H9 (cell line): ENCODE measurements around the gene PET100. TPM values are rescaled to one million over a fixed set of nuclear protein-coding genes. Genes with fewer than 3 reads are reported as not detected.

Experiments used
- DNase-seq: peaks from one replicate; pipeline ENCODE4 v3.0.0-alpha.2; 2017
- H2AFZ ChIP-seq: one replicate; pipeline ENCODE4 v1.6.1; 2013; ENCODE audit warnings: mild to moderate bottlenecking, low read length, control low read depth, moderate library complexity
- H2AK5ac ChIP-seq: 2 replicates; pipeline ENCODE4 v1.6.1; 2013; ENCODE audit warnings: low read length, control low read depth, mixed read lengths; ENCODE audit not compliant: insufficient read length
- H2BK120ac ChIP-seq: one replicate; pipeline ENCODE4 v1.6.1; 2013; ENCODE audit warnings: low read depth, mild to moderate bottlenecking, low read length, control low read depth, inconsistent platforms; ENCODE audit not compliant: poor library complexity, severe bottlenecking
- H2BK12ac ChIP-seq: 2 replicates; pipeline ENCODE4 v1.6.1; 2013; ENCODE audit warnings: low read length, control low read depth, mixed read lengths, low read depth; ENCODE audit not compliant: insufficient read length
- H2BK15ac ChIP-seq: 2 replicates; pipeline ENCODE4 v1.6.1; 2013; ENCODE audit warnings: low read depth, low read length, control low read depth
- H2BK20ac ChIP-seq: one replicate; pipeline ENCODE4 v1.6.1; 2013; ENCODE audit warnings: low read depth, mild to moderate bottlenecking, low read length, control low read depth, inconsistent platforms; ENCODE audit not compliant: poor library complexity, severe bottlenecking
- H2BK5ac ChIP-seq: 2 replicates; pipeline ENCODE4 v1.6.1; 2013; ENCODE audit warnings: low read length, control low read depth, mixed read lengths; ENCODE audit not compliant: insufficient read length
- H3K14ac ChIP-seq: 2 replicates; pipeline ENCODE4 v1.6.1; 2013; ENCODE audit warnings: low read length, control low read depth; ENCODE audit not compliant: insufficient read depth
- H3K18ac ChIP-seq: 2 replicates; pipeline ENCODE4 v1.6.1; 2013; ENCODE audit warnings: low read depth, mild to moderate bottlenecking, mixed read lengths, low read length, control low read depth; ENCODE audit not compliant: insufficient read length
- H3K23ac ChIP-seq: 2 replicates; pipeline ENCODE4 v1.6.1; 2013; ENCODE audit warnings: low read length, control low read depth, mixed read lengths, low read depth; ENCODE audit not compliant: insufficient read length
- H3K23me2 ChIP-seq: 2 replicates; pipeline ENCODE4 v1.6.1; 2013; ENCODE audit warnings: low read depth, mild to moderate bottlenecking, mixed read lengths, low read length, control low read depth; ENCODE audit not compliant: insufficient read length, poor library complexity, severe bottlenecking
- H3K27ac ChIP-seq: 2 replicates; pipeline ENCODE4 v1.5.1; 2013; ENCODE audit warnings: low read length, control low read depth, mixed read lengths, low read depth; ENCODE audit not compliant: insufficient read length
- H3K27me3 ChIP-seq: 2 replicates; pipeline ENCODE4 v1.6.1; 2013; ENCODE audit warnings: low read length, control low read depth, inconsistent platforms; ENCODE audit not compliant: insufficient read depth
- H3K4ac ChIP-seq: 2 replicates; pipeline ENCODE4 v1.6.1; 2013; ENCODE audit warnings: low read depth, mild to moderate bottlenecking, control low read depth, inconsistent platforms, low read length, moderate library complexity
- H3K4me1 ChIP-seq: 2 replicates; pipeline ENCODE4 v1.6.1; 2013; ENCODE audit warnings: low read length, control low read depth, inconsistent platforms; ENCODE audit not compliant: insufficient read depth
- H3K4me2 ChIP-seq: 2 replicates; pipeline ENCODE4 v1.6.1; 2013; ENCODE audit warnings: low read length, control low read depth, mixed read lengths; ENCODE audit not compliant: insufficient read length, insufficient read depth
- H3K56ac ChIP-seq: 2 replicates; pipeline ENCODE4 v1.6.1; 2013; ENCODE audit warnings: low read depth, mild to moderate bottlenecking, mixed read lengths, low read length, control low read depth; ENCODE audit not compliant: insufficient read length
- H3K79me1 ChIP-seq: 2 replicates; pipeline ENCODE4 v1.6.1; 2013; ENCODE audit warnings: low read depth, mild to moderate bottlenecking, moderate library complexity, low read length, control low read depth, inconsistent platforms; ENCODE audit not compliant: insufficient read depth, poor library complexity, severe bottlenecking
- H3K79me2 ChIP-seq: 2 replicates; pipeline ENCODE4 v1.6.1; 2013; ENCODE audit warnings: low read length, control low read depth, inconsistent platforms; ENCODE audit not compliant: insufficient read depth
- H3K9ac ChIP-seq: 2 replicates; pipeline ENCODE4 v1.6.1; 2013; ENCODE audit warnings: low read length, control low read depth, mixed read lengths; ENCODE audit not compliant: insufficient read length; ENCODE audit errors: extremely low read depth
- H3K9me3 ChIP-seq: one replicate; pipeline ENCODE4 v1.6.1; 2013; ENCODE audit warnings: low read depth, low read length, inconsistent platforms; ENCODE audit not compliant: control insufficient read depth
- H3T11ph ChIP-seq: one replicate; pipeline ENCODE4 v1.6.1; 2013; ENCODE audit warnings: mild to moderate bottlenecking, low read length, control low read depth, inconsistent platforms
- H4K20me1 ChIP-seq: one replicate; pipeline ENCODE4 v1.6.1; 2013; ENCODE audit not compliant: control insufficient read depth, insufficient read length, insufficient read depth
- H4K5ac ChIP-seq: 2 replicates; pipeline ENCODE4 v1.6.1; 2013; ENCODE audit warnings: low read depth, mild to moderate bottlenecking, mixed read lengths, low read length, control low read depth; ENCODE audit not compliant: insufficient read length
- H4K8ac ChIP-seq: replicated peaks from 2 replicates; pipeline ENCODE4 v1.6.1; 2013; ENCODE audit warnings: low read length, control low read depth, mixed read lengths, low read depth; ENCODE audit not compliant: insufficient read length
- H4K91ac ChIP-seq: 2 replicates; pipeline ENCODE4 v1.6.1; 2013; ENCODE audit warnings: low read depth, mild to moderate bottlenecking, moderate library complexity, mixed read lengths, low read length, control low read depth; ENCODE audit not compliant: insufficient read length
- H3K27ac Mint-ChIP-seq, 3 experiments: 2 replicates in 2 of 3; 3 replicates in 1 of 3; pipeline ENCODE4 v1.8.0; 2020 to 2021; ENCODE audit warnings: mixed read lengths in 3 of 3, mild to moderate bottlenecking in 1 of 3, moderate library complexity in 1 of 3
- H3K27me3 Mint-ChIP-seq: 2 replicates; pipeline ENCODE4 v1.8.0; 2021; ENCODE audit warnings: low read depth, mild to moderate bottlenecking, moderate library complexity, mixed read lengths
- H3K36me3 Mint-ChIP-seq, 3 experiments: 2 replicates in 2 of 3; 3 replicates in 1 of 3; pipeline ENCODE4 v1.8.0; 2020 to 2021; ENCODE audit warnings: low read depth in 3 of 3, mixed read lengths in 3 of 3; ENCODE audit not compliant: insufficient read depth in 1 of 3
- H3K4me1 Mint-ChIP-seq, 2 experiments: 2 replicates each; pipeline ENCODE4 v1.8.0; 2020; ENCODE audit warnings: mixed read lengths in 2 of 2
- H3K4me3 Mint-ChIP-seq, 2 experiments: 2 replicates in 1 of 2; 3 replicates in 1 of 2; pipeline ENCODE4 v1.8.0; 2020 to 2021; ENCODE audit warnings: mild to moderate bottlenecking in 2 of 2, mixed read lengths in 2 of 2, moderate library complexity in 1 of 2
- H3K9me3 Mint-ChIP-seq, 2 experiments: 2 replicates in 1 of 2; 3 replicates in 1 of 2; pipeline ENCODE4 v1.8.0; 2020; ENCODE audit warnings: mild to moderate bottlenecking in 2 of 2, mixed read lengths in 2 of 2, moderate library complexity in 1 of 2
- WGBS: extraction: QIAGEN DNeasy Blood & Tissue Kit; methylation state at CpG from one replicate; pipeline ENCODE4 v1.1.7; 2013; ENCODE audit warnings: missing lambda C conversion rate, low lambda C conversion rate, mixed read lengths; ENCODE audit not compliant: insufficient read length; ENCODE audit errors: extremely low coverage; 5-methylcytosine and 5-hydroxymethylcytosine counted together
- total RNA-seq: library from RNA; stranded (reverse); gene quantifications from 2 replicates; pipeline ENCODE4 v1.2.1, GENCODE V29; 2021
- TF ChIP-seq, protein P1 (sequence below): fragments of 200-600 bp; sonication (generic); conservative IDR thresholded peaks from 3 replicates; pipeline ENCODE4 v1.8.0; 2021; ENCODE audit warnings: antibody characterized with exemption, mild to moderate bottlenecking

Gene PET100
- total RNA-seq, 1 experiment from 2014 or later, result 129 TPM

DNA sequence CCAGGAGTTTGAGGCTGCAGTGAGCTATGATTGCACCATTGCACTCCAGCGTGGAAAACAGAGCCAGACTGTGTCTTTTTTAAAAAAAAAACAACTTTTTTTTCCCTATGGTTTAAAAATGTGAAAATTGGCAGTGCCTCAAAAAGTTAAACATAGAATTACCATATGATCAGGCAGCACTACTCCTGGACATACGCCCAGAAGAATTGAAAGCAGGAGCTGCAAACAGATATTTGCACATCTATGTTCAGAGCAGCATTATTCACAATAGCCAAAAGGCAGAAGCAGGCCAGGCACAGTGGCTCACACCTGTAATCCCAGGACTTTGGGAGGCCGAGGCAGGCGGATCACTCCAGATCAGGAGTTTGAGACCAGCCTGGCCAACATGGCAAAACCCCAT is 35.5 kb downstream of the PET100 start:
- Histone ChIP-seq H3K18ac (no peak overlapping the region), H3K79me2 (no peaks in the 10 kb centered on the region)

More for the DNA sequence above, 35.5 kb downstream of the PET100 start:
- Histone ChIP-seq H3K14ac (no peak overlapping the region), H4K8ac (no peak overlapping the region), H3K27me3 (peaks cover 2% of the 10 kb centered on the region), H3K79me1 (no peaks in the 10 kb centered on the region), H3T11ph (no peak overlapping the region), H4K20me1 (no peaks in the 10 kb centered on the region), H3K4me1 (no peaks in the 10 kb centered on the region), H3K9ac (no peak overlapping the region), H2BK20ac (no peak overlapping the region), H3K23ac (no peak overlapping the region), H2BK5ac (no peak overlapping the region), H2BK120ac (no peak overlapping the region), H3K23me2 (peaks cover 6% of the 10 kb centered on the region), H3K4ac (no peak overlapping the region), H3K4me2 (no peak overlapping the region), H3K9me3 (no peaks in the 10 kb centered on the region), H2BK15ac (no peak overlapping the region), H2BK12ac (no peak overlapping the region), H3K56ac (no peak overlapping the region), H4K91ac (no peak overlapping the region), H3K27ac (no peak overlapping the region), H4K5ac (no peak overlapping the region), H2AFZ (no peak overlapping the region), H2AK5ac (no peak overlapping the region)
- TF ChIP-seq, protein P1, sequence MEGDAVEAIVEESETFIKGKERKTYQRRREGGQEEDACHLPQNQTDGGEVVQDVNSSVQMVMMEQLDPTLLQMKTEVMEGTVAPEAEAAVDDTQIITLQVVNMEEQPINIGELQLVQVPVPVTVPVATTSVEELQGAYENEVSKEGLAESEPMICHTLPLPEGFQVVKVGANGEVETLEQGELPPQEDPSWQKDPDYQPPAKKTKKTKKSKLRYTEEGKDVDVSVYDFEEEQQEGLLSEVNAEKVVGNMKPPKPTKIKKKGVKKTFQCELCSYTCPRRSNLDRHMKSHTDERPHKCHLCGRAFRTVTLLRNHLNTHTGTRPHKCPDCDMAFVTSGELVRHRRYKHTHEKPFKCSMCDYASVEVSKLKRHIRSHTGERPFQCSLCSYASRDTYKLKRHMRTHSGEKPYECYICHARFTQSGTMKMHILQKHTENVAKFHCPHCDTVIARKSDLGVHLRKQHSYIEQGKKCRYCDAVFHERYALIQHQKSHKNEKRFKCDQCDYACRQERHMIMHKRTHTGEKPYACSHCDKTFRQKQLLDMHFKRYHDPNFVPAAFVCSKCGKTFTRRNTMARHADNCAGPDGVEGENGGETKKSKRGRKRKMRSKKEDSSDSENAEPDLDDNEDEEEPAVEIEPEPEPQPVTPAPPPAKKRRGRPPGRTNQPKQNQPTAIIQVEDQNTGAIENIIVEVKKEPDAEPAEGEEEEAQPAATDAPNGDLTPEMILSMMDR, result no peak
- peaks cover 0 to 7% of the 10 kb centered on the region in 2 experiments; a peak in 3 of 4 replicates for H3K4me1 Mint-ChIP-seq
- H3K27me3 Mint-ChIP-seq, result peaks cover 81% of the 10 kb centered on the region
- no CpG with 5 or more reads among the region's 4 CpGs for WGBS
- peaks cover 0 to 3% of the 10 kb centered on the region in 2 experiments; a peak in 1 of 5 replicates for H3K9me3 Mint-ChIP-seq
- no peak for DNase-seq
- no peaks in the 10 kb centered on the region; a peak in 1 of 7 replicates for H3K36me3 Mint-ChIP-seq
- H3K27ac Mint-ChIP-seq, result no peak overlapping the region
- no peak overlapping the region for H3K4me3 Mint-ChIP-seq
